Measurements from ENCODE around the gene COL4A1.

DNA sequence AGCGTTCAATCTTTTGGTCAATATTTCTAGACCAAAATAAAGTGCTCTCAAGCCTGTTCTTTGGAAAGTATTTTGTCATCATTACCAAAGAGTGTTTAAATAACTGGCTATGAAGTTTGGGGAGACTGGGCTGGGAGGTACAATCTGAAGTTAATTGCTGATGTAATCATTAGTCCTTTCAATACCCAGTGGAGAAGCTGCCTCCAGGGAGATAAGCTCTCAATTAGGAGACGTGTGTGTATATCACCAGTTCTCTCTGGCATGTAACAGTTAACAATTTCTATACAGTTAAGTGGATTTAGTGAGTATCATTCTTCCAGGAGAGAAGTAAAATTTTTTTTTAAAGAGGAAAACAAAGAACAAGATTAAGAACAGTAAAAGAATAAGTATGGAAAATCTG lies 1.4 kb downstream of the COL4A1 start:
- TF ChIP-seq, protein P1, sequence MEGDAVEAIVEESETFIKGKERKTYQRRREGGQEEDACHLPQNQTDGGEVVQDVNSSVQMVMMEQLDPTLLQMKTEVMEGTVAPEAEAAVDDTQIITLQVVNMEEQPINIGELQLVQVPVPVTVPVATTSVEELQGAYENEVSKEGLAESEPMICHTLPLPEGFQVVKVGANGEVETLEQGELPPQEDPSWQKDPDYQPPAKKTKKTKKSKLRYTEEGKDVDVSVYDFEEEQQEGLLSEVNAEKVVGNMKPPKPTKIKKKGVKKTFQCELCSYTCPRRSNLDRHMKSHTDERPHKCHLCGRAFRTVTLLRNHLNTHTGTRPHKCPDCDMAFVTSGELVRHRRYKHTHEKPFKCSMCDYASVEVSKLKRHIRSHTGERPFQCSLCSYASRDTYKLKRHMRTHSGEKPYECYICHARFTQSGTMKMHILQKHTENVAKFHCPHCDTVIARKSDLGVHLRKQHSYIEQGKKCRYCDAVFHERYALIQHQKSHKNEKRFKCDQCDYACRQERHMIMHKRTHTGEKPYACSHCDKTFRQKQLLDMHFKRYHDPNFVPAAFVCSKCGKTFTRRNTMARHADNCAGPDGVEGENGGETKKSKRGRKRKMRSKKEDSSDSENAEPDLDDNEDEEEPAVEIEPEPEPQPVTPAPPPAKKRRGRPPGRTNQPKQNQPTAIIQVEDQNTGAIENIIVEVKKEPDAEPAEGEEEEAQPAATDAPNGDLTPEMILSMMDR (IDR thresholded peaks at IDR 0.05; ENCODE audit: low read length) = no peak
- TF ChIP-seq EZH2 (optimal IDR thresholded peaks at IDR 0.05; ENCODE audit: low read depth, low read length) (no peak), EZH2phosphoT487 (IDR thresholded peaks at IDR 0.05; ENCODE audit: low read length) (no peak)

Data from MM.1S (cell line).